HG03045 (cell line): ENCODE measurements around the gene PDE11A.
"Not testable (repeated sequence)": the region's sequence is repeated elsewhere in the genome, so short reads cannot be mapped to it uniquely, and the experiment has no call there.

Experiments used
- ATAC-seq: cut with Tn5 transposase; IDR thresholded peaks from one replicate; pipeline ENCODE4 v1.9.1; 2021; ENCODE audit warnings: mild to moderate bottlenecking, moderate library complexity; ENCODE audit not compliant: unreplicated experiment

PDE11A gene

GRCh38 chr2:178009813-178010212, 62.8 kb downstream of the PDE11A start:
- ATAC-seq: no peak

DNA sequence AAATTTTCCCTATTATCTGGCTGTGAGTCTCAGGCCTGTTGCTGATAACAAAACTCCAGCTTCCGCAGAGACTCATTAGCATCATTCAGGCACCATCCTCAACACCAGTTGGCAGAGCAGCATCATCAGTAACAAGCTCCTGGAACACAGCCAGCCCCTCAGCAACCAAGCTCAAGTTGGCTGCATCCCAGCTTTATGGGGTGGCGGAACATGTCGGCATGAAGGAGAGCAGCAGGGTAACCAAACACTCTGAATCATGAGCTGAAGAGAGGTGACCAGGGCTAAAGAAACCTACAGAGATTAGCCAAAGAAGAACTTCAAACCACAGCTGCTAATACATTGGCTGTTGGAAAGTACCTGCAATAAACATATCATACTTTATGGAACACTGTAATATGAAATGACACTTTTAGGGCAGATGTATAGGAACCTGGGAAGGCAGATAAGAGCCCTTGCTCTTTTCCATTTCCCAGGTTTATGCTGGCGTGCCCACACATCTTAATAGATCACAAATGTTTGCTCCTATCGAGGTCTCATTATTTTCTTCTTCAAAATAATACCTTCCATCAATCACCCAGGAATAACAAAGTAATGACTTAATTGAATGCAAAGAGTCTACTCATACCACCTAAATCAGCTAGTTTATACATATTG, 63.8 kb downstream of the PDE11A start:
- ATAC-seq: no peak

- ATAC-seq: no peak
Measured at GRCh38 chr2:178006710-178007109, 65.9 kb downstream of the PDE11A start.

DNA sequence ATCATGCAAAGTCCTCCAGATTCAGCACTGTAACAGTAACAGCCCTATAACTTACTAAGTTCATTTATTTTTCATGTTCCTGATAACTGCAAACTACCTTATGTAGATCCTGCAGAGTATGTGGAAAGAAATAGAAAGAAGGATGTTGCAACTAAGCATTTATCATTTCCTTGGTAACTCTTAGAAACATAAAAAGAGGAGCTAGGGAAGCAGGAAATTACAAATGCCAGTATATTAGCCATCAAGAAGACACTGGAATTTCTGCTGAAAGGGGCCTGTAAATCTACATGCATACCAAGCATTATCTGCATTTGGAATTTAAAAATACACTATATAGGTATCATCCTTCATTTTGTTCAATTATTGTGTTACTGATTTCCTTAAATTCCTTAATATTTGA, 66.8 kb downstream of the PDE11A start:
- no peak for ATAC-seq

- no peak for ATAC-seq
Measured at GRCh38 chr2:178002038-178002437, 70.5 kb downstream of the PDE11A start.

- ATAC-seq: no peak
Measured at GRCh38 chr2:177998996-177999395, 73.6 kb downstream of the PDE11A start.

DNA sequence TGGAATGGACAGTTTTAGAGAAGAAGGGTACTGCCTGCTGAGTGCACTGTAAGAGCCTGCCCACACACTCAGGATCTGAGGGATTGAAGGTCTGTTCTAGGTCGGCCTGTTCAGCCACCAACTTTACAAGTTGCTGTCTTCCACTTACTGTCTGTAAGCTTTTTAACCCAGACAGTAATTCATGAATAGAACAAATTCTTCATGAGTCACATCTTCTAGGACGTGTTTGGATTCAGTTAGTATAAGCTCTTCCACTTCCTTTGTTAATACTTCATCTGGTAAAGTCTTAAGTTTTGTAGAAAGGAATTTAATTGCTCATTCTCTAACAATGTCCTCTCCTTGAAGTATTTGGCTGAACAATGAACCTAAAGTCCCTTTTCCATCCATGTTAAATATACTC, 74.6 kb downstream of the PDE11A start:
- ATAC-seq: no peak

- ATAC-seq: no peak
Measured at GRCh38 chr2:177992992-177993391, 79.6 kb downstream of the PDE11A start.

GRCh38 chr2:177989029-177989885, 83.3 kb downstream of the PDE11A start:
- no peak for ATAC-seq

DNA sequence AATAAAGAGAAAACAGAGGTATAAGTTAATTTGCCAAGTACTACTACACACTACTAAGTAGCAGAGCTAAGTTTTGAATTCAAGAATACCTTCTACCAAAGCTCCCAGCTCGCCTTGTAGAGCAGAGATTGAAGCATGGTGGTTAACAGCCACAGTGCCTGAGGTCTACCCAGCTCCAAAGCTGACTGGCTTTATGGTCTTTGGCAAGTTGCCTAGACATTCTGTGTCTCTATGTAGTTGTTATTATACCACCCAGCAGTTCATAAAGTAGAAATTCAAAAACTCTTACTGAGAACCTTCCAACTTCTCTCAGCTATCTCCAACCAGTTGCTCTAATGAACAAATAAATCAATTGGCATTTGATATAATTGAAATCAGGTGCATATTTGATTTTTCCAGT, 87.8 kb downstream of the PDE11A start:
- ATAC-seq: no peak

- ATAC-seq: peak; percentile 66
Measured at GRCh38 chr2:177983183-177983788, 89.3 kb downstream of the PDE11A start.

DNA sequence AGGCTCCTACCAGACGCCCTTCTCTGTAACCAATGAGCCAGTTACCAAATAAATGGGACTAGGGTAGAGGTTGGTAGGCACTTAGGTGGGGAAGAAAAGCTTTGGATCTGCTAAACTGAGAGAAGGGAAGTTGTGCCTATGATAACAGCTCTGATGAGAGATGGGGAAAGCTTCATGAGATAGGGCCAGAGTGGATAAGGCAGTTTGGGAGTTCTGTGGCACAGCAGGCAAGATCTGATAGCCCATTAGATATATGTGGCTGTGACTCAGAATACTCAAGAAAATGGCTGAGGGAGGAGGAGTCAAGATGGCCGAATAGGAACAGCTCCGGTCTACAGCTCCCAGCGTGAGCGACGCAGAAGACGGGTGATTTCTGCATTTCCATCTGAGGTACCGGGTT, 99.8 kb downstream of the PDE11A start:
- no peak for ATAC-seq

DNA sequence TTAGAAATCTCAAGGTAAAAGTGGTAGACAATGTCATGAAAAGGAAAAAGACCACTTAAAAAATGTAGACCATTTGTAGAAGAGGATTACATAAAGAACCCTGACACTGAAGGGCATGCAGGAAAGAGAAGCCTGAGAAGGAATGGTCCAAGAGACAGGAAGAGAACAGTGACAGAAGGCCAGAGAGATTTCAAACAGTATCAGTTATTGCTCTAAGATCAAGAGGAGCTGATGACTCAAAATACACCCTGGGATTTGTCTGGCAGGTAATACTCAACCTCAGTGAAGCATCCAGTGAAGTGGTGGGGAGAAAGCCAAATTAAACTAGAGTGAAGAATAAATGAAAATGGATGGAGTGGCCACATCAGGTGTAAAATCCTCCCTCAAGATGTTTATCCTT, 100.5 kb downstream of the PDE11A start:
- no peak for ATAC-seq

DNA sequence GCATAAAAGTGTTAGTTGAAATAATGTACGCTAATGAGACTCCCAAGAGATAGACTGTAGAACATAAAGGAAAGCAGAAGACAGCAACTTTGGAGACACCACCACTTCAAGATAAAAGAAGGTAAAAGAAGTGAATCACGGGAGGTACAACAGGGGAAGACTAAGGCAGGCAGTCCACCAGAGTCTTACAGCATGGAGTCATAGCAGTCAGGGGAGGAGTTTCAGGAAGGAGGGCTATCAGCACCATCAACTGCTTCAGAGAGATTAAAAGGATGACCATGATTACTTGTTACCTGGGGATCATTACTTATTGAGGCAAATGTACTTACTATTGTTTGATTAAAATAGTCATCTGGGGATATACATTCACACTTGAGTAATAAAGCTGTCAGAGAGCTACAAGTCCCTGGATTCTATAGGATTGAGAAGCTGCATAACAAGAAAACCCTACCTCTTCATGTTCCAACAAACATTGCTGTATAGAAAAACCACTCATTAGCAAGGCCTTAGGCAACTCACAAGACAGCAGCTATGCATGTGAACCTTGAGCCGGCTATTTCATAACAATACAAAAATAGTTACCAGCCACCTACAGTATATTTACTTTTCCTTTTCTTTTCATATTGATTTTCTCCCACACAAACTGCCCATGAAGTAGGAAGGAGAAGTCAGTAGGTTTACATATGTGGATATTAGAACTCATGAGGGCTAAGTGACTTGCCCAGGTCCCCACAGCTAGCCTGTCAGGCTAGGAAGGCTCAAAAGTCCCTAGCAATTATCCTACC, 101.7 kb downstream of the PDE11A start:
- no peak for ATAC-seq

DNA sequence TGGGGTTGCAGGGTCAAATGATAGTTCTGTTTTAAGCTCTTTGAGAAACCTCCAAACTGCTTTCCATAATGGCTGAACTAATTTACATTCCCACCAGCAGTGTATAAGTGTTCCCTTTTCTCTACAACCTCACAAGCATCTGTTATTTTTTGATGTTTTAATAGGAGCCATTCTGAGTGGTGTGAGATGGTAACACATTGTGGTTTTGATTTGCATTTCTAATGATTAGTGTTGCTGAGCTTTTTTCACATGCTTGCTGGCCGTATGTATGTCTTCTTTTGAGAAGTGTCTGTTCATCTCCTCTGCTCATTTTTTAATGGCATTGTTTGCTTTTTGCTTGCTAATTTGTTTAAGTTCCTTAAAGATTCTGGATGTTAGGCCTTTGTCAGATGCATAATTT, 107.7 kb downstream of the PDE11A start:
- ATAC-seq: no peak

GRCh38 chr2:177952151-177952550, 120.4 kb downstream of the PDE11A start:
- ATAC-seq: no peak

DNA sequence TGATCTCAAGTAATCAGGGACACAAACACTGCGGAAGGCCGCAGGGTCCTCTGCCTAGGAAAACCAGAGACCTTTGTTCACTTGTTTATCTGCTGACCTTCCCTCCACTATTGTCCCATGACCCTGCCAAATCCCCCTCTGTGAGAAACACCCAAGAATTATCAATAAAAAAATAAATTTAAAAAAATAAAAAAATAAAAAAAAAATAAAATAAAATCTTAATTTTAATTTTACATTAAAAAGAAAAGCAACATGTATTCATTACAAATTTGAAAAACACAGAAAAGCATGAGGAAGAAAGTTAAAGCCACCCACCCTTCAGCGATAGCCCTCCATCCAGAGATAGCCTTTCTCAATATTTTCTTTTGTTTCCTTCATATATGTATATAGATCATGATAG, 125.0 kb downstream of the PDE11A start:
- ATAC-seq: not testable (repeated sequence)

- ATAC-seq: not testable (repeated sequence)
Measured at GRCh38 chr2:177944530-177944929, 128.0 kb downstream of the PDE11A start.

- no peak for ATAC-seq
Measured at GRCh38 chr2:177942731-177943130, 129.8 kb downstream of the PDE11A start.

DNA sequence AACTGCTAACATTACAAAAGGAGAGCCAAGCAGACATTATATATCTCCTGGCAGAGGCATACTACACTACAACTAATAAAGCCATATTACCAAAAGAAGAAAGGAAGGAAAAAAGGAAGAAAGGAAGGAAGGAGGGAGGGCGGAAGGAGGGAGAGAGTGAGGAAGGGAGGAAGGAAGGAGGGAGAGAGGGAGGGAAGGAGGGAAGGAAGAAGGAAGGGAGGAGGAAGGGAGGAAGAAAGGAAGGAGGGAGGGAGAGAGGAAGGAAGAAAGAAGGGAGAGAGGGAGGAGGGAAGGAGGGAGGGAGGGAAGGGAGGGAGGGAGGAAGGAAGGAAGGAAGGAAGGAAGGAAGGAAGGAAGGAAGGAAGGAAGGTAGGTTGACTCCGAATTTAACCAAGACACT, 133.4 kb downstream of the PDE11A start:
- no peak for ATAC-seq

DNA sequence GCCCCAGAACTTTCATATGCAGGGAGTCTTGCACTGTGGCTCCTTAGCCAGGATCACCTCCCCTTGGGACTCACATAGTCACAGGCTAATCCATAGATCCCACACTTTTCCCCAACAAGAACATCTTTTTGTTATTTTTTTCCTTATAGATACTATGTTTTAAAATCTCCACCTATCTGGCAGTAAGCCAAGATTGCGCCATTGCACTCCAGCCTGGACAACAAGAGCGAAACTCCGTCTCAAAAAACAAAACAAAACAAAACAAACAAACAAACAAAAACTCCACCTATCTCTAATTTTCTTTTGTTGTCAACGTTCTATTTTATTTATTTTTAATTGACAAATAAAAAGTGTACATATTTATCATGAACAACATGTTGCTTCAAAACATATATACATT, 141.7 kb downstream of the PDE11A start:
- ATAC-seq: no peak
